GM10266 (cell line): ENCODE results near the gene OR10A6.

ENCODE experiments used
- DNase-seq: peaks from one replicate; pipeline ENCODE4 v3.0.0; 2012; ENCODE audit errors: extremely low spot score
- CTCF ChIP-seq: IDR thresholded peaks from 2 replicates; pipeline ENCODE4 v1.5.1; 2012; ENCODE audit warnings: mild to moderate bottlenecking, low read depth; ENCODE audit not compliant: control insufficient read depth, insufficient read depth; ENCODE audit errors: missing control alignments

Gene OR10A6

GRCh38 chr11:7905549-7905948 is 25.5 kb downstream of the OR10A6 start:
- no peak for DNase-seq

GRCh38 chr11:7904917-7905316 is 26.2 kb downstream of the OR10A6 start:
- no peak for TF ChIP-seq CTCF
- DNase-seq: no peak

More at GRCh38 chr11:7905549-7905948, 25.5 kb downstream of the OR10A6 start:
- TF ChIP-seq CTCF: no peak

- no peak for TF ChIP-seq CTCF
- DNase-seq: no peak
Measured at GRCh38 chr11:7903940-7904339, 27.1 kb downstream of the OR10A6 start.

GRCh38 chr11:7901319-7901854 is 29.7 kb downstream of the OR10A6 start:
- no peak for DNase-seq
- TF ChIP-seq CTCF: no peak

- no peak for TF ChIP-seq CTCF
- DNase-seq: no peak
Measured at GRCh38 chr11:7900686-7901085, 30.4 kb downstream of the OR10A6 start.

GRCh38 chr11:7899418-7899817 is 31.6 kb downstream of the OR10A6 start:
- no peak for TF ChIP-seq CTCF
- no peak for DNase-seq

- DNase-seq: no peak
- no peak for TF ChIP-seq CTCF
Measured at GRCh38 chr11:7898666-7899283, 32.3 kb downstream of the OR10A6 start.
